ENCODE data around the gene GH1.
A peak's percentile ranks its signal among the peaks of the same experiment; 100 is the strongest.
"Not testable (repeated sequence)": the region's sequence is repeated elsewhere in the genome, so short reads cannot be mapped to it uniquely, and the experiment has no call there.

The GH1 gene

GRCh38 chr17:63925615-63926014 is 7.0 kb upstream of the GH1 start:
- no peak for DNase-seq

GRCh38 chr17:63922402-63922801 is 3.8 kb upstream of the GH1 start:
- not testable (repeated sequence) for DNase-seq

- DNase-seq: not testable (repeated sequence)
These were observed 2.1 kb upstream of the GH1 start for GRCh38 chr17:63920779-63921178.

GRCh38 chr17:63920050-63920449 is 1.4 kb upstream of the GH1 start:
- DNase-seq: not testable (repeated sequence)

- DNase-seq: peak; percentile 74
These were observed 678 bp upstream of the GH1 start for GRCh38 chr17:63919311-63919723.

- no peak for DNase-seq
These were observed 334 bp downstream of the GH1 start for GRCh38 chr17:63918305-63918704.

GRCh38 chr17:63917646-63918045 is 993 bp downstream of the GH1 start:
- no peak for DNase-seq

GRCh38 chr17:63917206-63917605 is 1.4 kb downstream of the GH1 start:
- DNase-seq: not testable (repeated sequence)

- no peak for DNase-seq
These were observed 2.0 kb downstream of the GH1 start for GRCh38 chr17:63916566-63917185.

- DNase-seq: not testable (repeated sequence)
These were observed 2.9 kb downstream of the GH1 start for GRCh38 chr17:63915753-63916152.

- DNase-seq: no peak
These were observed 4.2 kb downstream of the GH1 start for GRCh38 chr17:63914471-63914870.

- peak; percentile 67 for DNase-seq
These were observed 7.0 kb downstream of the GH1 start for GRCh38 chr17:63911657-63912100.

- no peak for DNase-seq
These were observed 7.5 kb downstream of the GH1 start, which contains the start of gene CSHL1 for GRCh38 chr17:63911041-63911635. Gene CSHL1, minus strand, starts transcription at chr17:63911258. Its CDS starts 62 bp downstream, at chr17:63911196.

GRCh38 chr17:63910096-63910495 is 8.5 kb downstream of the GH1 start:
- no peak for DNase-seq

GRCh38 chr17:63909586-63909985 is 9.1 kb downstream of the GH1 start:
- DNase-seq: not testable (repeated sequence)

- DNase-seq: not testable (repeated sequence)
These were observed 11.4 kb downstream of the GH1 start for GRCh38 chr17:63907161-63907778.

- DNase-seq: not testable (repeated sequence)
These were observed 13.8 kb downstream of the GH1 start for GRCh38 chr17:63904796-63905195.

- DNase-seq: peak; percentile 20
These were observed 14.8 kb downstream of the GH1 start for GRCh38 chr17:63903787-63904201.

GRCh38 chr17:63901971-63902370 is 16.7 kb downstream of the GH1 start:
- not testable (repeated sequence) for DNase-seq

- DNase-seq: not testable (repeated sequence)
These were observed 19.5 kb downstream of the GH1 start for GRCh38 chr17:63898899-63899798.

- not testable (repeated sequence) for DNase-seq
These were observed 21.9 kb downstream of the GH1 start, which contains the start of gene CSH1 for GRCh38 chr17:63896524-63897354. Gene CSH1, minus strand, starts transcription at chr17:63896574. Its CDS starts 63 bp downstream, at chr17:63896511.

GRCh38 chr17:63894821-63895220 is 23.8 kb downstream of the GH1 start:
- DNase-seq: not testable (repeated sequence)
